NCI-H1930 (cell line): Measurements from ENCODE around the gene LAX1.
"Not testable (repeated sequence)": the region's sequence is repeated elsewhere in the genome, so short reads cannot be mapped to it uniquely, and the experiment has no call there.

Source experiments
- DNase-seq, 2 experiments: peaks; one replicate each; lab custom pipeline; 2025; lab: John Stamatoyannopoulos, UW

Gene LAX1

DNA sequence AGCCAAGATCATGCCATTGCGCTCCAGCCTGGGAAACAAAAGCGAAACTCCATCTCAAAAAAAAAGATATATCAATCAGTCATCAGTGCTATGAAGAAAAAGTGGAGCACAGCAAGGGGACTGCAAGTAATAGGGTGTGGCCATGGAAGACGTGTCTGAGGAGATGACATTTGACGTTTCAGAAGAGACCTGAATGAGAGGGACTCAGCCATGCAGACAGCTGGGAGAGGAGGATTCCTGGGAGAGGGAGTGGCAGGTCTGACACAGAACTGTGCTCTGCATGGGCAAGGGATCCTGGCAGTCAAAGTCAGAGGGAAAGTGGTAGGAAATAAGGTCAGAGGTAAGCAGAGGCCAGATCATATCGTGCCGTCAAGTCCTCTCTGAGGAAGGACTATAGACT lies 3.3 kb downstream of the LAX1 start:
- DNase-seq, result no peak

- DNase-seq, result no peak
These were observed 4.7 kb downstream of the LAX1 start for GRCh38 chr1:203769505-203770343.

DNA sequence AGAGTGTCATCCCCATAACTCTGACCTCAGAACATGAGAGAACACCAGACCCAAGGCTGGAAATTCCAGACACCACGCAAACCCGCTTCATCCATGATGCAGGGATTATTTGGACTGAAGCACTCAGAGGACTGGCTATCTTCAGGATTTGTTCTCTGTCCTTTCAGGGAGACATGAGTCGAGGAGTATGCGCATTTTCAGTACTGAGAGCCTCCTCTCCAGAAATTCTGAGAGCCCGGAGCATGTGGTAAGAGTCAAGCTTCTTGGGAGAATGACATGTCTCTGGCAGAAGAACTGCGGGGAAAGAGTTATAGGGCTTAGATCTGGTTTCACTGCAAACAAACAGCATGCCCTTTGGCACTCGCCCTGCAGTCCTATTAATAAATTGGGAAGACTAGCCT lies 6.9 kb downstream of the LAX1 start:
- no peak for DNase-seq

GRCh38 chr1:203772836-203773235 lies 7.9 kb downstream of the LAX1 start:
- DNase-seq, result no peak

GRCh38 chr1:203776636-203777035 lies 11.7 kb downstream of the LAX1 start:
- no peak for DNase-seq

DNA sequence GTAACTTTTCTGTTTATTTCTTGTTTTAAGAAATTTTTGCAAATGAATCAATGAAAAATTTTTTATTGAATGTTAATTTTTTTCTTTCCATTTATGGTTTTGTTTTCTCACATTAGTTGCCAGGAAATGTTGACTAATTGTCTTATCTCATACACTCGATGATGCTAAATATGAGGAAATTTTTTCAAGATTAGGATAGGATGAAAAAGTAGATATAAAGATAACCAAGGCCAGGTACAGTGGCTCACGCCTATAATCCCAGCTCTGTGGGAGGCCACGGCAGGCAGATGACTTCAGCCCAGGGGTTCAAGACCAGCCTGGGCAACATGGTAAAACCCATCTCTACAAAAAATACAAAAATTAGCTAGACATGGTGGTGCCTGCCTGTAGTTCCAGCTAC lies 12.6 kb downstream of the LAX1 start:
- DNase-seq, result no peak

DNA sequence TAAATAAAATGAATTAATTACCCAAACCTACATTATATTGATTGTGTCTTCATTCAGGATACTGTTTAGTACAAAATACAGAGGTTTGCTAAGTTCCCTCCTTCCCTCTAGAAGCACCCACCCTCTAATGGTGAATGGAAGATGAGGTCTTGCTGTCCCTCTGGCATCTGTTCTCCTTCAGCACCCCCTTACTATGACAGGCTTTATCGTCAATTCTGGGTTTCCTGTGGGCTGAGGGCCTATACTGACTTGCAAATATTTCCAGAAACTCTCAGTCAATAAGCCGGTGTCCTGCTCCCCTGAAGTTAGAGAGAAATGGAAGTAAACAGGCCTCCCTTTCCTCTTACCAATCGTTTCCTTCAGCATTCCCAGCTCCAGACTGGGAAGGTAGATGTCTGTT lies 13.2 kb downstream of the LAX1 start:
- no peak for DNase-seq

DNA sequence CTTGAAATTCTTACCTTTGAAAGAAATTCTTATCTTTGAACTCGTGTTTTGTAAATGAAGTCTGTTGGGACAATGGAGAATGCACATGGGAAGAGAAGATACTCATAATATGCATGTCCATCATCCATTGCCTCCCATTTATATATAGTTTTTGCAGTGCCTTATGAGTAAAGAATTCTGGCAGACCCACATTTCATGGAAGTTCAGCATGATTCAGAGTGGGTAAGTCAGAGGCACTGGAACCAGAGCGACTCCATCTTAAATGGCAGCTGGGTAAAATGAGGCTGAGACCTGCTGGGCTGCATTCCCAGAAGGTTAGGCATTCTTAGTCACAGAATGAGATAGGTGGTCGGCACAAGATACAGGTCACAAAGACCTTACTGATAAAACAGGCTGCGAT lies 13.8 kb downstream of the LAX1 start:
- DNase-seq, result no peak

DNA sequence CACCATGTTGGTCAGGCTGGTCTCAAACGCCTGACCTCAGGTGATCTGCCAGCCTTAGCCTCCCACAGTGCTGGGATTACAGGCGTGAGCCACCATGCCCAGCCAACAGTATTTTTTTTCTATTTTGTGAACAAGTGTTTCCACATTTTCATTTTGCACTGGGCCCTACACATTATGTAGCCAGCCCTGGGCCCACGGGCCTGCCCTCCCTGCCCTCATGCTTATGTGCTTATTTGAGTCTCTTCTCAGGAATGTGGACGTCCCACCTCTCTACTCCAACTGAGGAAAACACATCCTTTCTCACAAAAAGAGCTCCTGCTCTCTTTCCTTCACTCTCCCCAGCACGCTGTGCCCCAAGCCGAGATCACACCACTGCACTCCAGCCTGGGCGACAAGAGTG lies 17.0 kb downstream of the LAX1 start:
- DNase-seq, result no peak

- no peak for DNase-seq
These were observed 25.0 kb downstream of the LAX1 start for GRCh38 chr1:203789966-203790365.

GRCh38 chr1:203791498-203791897 lies 26.5 kb downstream of the LAX1 start:
- DNase-seq, result no peak

GRCh38 chr1:203792486-203792885 lies 27.5 kb downstream of the LAX1 start:
- DNase-seq, result no peak

GRCh38 chr1:203793561-203793960 lies 28.6 kb downstream of the LAX1 start:
- not testable (repeated sequence) for DNase-seq

- no peak for DNase-seq
These were observed 29.9 kb downstream of the LAX1 start for GRCh38 chr1:203794764-203795440.

DNA sequence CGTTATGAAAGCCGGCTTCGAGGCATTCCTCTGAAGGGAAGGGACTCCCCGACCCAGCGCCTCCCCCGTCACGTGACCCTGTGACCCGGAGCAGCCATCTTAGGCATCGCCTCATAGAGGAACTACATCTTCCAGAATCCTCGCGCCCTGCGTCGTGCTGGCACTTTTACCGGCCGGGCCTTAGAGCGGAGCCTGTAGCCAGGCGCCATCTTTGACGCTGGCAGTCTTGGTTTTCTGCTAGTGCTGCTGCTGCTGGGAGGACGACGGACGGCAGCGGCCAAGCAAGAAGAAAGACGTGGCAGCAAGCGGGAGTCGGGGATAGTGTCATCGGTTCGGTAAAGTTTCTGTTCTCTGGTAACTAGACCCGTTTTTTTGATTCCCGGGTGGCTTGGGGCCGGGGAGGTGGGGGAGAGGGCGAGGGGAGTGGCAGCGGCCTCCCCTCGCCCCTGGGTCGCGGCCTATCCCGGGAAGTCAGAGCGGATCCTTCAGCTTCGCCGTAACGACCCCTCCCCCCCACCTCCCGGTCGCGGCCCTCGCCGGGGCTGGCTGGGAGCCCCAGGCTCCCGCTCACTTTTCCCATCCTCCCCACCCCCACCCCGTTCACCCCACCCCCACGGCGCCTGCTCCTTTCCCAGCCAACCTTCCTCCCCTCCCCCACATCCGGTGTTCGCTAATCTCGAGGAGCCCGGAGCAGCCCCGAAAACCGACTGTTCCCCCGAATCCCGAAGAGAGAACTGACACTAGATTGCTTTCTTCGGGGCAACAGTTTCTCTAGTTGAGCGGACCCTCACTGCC lies 30.7 kb downstream of the LAX1 start, which contains the start of the genes ZBED6 and ZC3H11A:
ZBED6 (plus strand) TSS at position 183 of the 795 bp plus-strand sequence. CDS start 1,900 bp downstream, outside the sequence.
ZC3H11A (plus strand) TSS at position 183 of the 795 bp plus-strand sequence. CDS start 21,448 bp downstream, outside the sequence.
- peak; percentile 92 to 93 for DNase-seq

- no peak for DNase-seq
These were observed 31.2 kb downstream of the LAX1 start for GRCh38 chr1:203796236-203796605.

DNA sequence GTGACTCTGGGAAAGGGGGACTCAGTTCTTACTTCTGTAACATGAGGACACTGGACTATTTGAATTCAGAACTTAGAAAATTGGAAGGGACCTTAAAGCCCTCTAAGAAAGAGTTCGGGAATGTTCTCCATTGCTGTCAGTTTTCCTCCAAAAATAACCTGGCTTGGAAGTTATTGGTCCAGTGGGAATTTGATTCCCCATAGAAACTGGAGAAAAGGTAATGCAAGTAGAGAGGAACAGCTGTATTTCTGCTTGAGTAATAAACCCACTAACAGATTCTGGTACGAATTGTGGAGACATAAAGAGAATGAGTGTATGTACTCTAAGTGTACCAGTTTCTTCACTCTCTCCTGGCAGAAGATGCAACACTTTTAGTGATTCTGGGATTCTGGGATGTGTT lies 32.2 kb downstream of the LAX1 start:
- no peak for DNase-seq

- no peak for DNase-seq
These were observed 33.1 kb downstream of the LAX1 start for GRCh38 chr1:203797948-203798655.

GRCh38 chr1:203799157-203799556 lies 34.2 kb downstream of the LAX1 start:
- no peak for DNase-seq

- no peak for DNase-seq
These were observed 35.0 kb downstream of the LAX1 start for GRCh38 chr1:203799971-203800370.

- DNase-seq, result no peak
These were observed 40.7 kb downstream of the LAX1 start for GRCh38 chr1:203805689-203806088.

GRCh38 chr1:203807196-203807595 lies 42.2 kb downstream of the LAX1 start:
- no peak for DNase-seq
